K562 (cell line): ENCODE measurements around the gene DNAJB1. TPM values are rescaled to one million over a fixed set of nuclear protein-coding genes. Genes with fewer than 3 reads are reported as not detected.

Source experiments
- ATAC-seq: fragments of 200-7000 bp; cut with Tn5 transposase; 3 replicates; pipeline ENCODE4 v1.9.1; 2020; ENCODE audit warnings: moderate library complexity
- BruUV-seq: library from RNA; stranded (reverse); fragments of 400-500 nt; replicated peaks from 2 replicates; lab custom pipeline; 2021; lab: Mats Ljungman, UMichigan
- CTCF ChIA-PET: fragments of 300-600 bp; formaldehyde crosslinking; extraction: SDS; loops from one replicate; lab custom pipeline; 2021; ENCODE audit warnings: low intra/inter-chr PET ratio; lab: Yijun Ruan, JAX
- POLR2A ChIA-PET: fragments of 300-600, 350-650 bp; sonication (Branson Sonifier 250); formaldehyde crosslinking; extraction: SDS; loops from one replicate; lab custom pipeline; 2021; ENCODE audit warnings: antibody characterized with exemption, inconsistent platforms; lab: Yijun Ruan, JAX
- DNase-seq, 4 experiments: peaks; one replicate each; pipeline versions ENCODE4 v3.0.0 to v3.0.0-alpha.2; 2011 to 2018; ENCODE audit warnings: low spot score in 3 of 4, mixed read lengths in 3 of 4; ENCODE audit errors: extremely low read depth in 1 of 4
- FAIRE-seq: peaks from 2 replicates; lab custom pipeline; 2011; peaks lifted over from hg19 to GRCh38; lab: Jason Lieb, UNC
- H2AFZ ChIP-seq: 2 replicates; pipeline ENCODE4 v1.6.0; 2011; ENCODE audit warnings: low read depth, low read length, control low read depth, inconsistent platforms
- H3K27ac ChIP-seq: fragments of 200-600 bp; 3 replicates; pipeline ENCODE4 v1.8.0; 2011; ENCODE audit warnings: low read depth, mild to moderate bottlenecking, control low read depth, inconsistent platforms, low read length, moderate library complexity, mixed read lengths; ENCODE audit errors: extremely low read depth
- H3K27me3 ChIP-seq, 2 experiments: fragments of 300-600 bp in 1 of 2; 2 replicates in 1 of 2; 3 replicates in 1 of 2; pipeline versions ENCODE4 v1.6.0 to v1.8.0; 2011; ENCODE audit warnings: inconsistent platforms in 2 of 2, low read length in 2 of 2, mild to moderate bottlenecking in 1 of 2, mixed read lengths in 1 of 2, moderate library complexity in 1 of 2; ENCODE audit not compliant: control insufficient read depth in 2 of 2, insufficient read depth in 2 of 2
- H3K36me3 ChIP-seq: fragments of 300-600 bp; 3 replicates; pipeline ENCODE4 v1.8.0; 2011; ENCODE audit warnings: mild to moderate bottlenecking, low read length, inconsistent platforms; ENCODE audit not compliant: control insufficient read depth, insufficient read depth
- H3K4me1 ChIP-seq, 2 experiments: fragments of 200-600 bp in 1 of 2; replicated peaks in 1 of 2; 2 replicates in 1 of 2; 3 replicates in 1 of 2; pipeline versions ENCODE4 v1.5.1 to v1.8.0; 2011; ENCODE audit warnings: inconsistent platforms in 2 of 2, low read length in 2 of 2, mild to moderate bottlenecking in 1 of 2, mixed read lengths in 1 of 2, moderate library complexity in 1 of 2; ENCODE audit not compliant: control insufficient read depth in 2 of 2, insufficient read depth in 2 of 2
- H3K4me2 ChIP-seq: 2 replicates; pipeline ENCODE4 v1.6.1; 2011; ENCODE audit warnings: low read length, control low read depth, inconsistent platforms, mixed read lengths; ENCODE audit not compliant: insufficient read depth
- H3K4me3 ChIP-seq: fragments of 200-600 bp; sonication (generic), shearing (Covaris generic); 2 replicates; pipeline ENCODE4 v1.5.1; 2016; ENCODE audit warnings: control low read depth, inconsistent platforms
- H3K79me2 ChIP-seq: fragments of 200-600 bp; 3 replicates; pipeline ENCODE4 v1.8.0; 2011; ENCODE audit warnings: low read length, inconsistent platforms; ENCODE audit not compliant: control insufficient read depth, insufficient read depth
- H3K9ac ChIP-seq, 2 experiments: 2 replicates each; pipeline versions ENCODE4 v1.6.0 to v1.6.1; 2011; ENCODE audit warnings: low read depth in 2 of 2, low read length in 2 of 2, control low read depth in 1 of 2, inconsistent platforms in 1 of 2, mild to moderate bottlenecking in 1 of 2, mixed read lengths in 1 of 2; ENCODE audit not compliant: insufficient read depth in 1 of 2
- H3K9me1 ChIP-seq: one replicate; pipeline ENCODE4 v1.6.0; 2011; ENCODE audit warnings: inconsistent platforms, mild to moderate bottlenecking, low read length, moderate library complexity; ENCODE audit not compliant: control insufficient read depth, insufficient read depth
- H3K9me3 ChIP-seq: replicated peaks from 2 replicates; pipeline ENCODE4 v1.5.1; 2011; ENCODE audit warnings: low read depth, low read length, inconsistent platforms; ENCODE audit not compliant: control insufficient read depth, insufficient read depth
- H4K20me1 ChIP-seq: replicated peaks from 2 replicates; pipeline ENCODE4 v1.6.1; 2011; ENCODE audit warnings: low read length, inconsistent platforms, mixed read lengths; ENCODE audit not compliant: control insufficient read depth, insufficient read depth
- BRD4 ChIP-seq: fragments of 200-600 bp; sonication (generic); IDR thresholded peaks from 2 replicates; pipeline ENCODE4 v1.6.1; 2017; ENCODE audit warnings: inconsistent platforms
- C11orf30 ChIP-seq: fragments of 450-650 bp; IDR thresholded peaks from 2 replicates; pipeline ENCODE4 v1.6.1; 2016; ENCODE audit warnings: low read depth, mild to moderate bottlenecking
- HDAC1 ChIP-seq, 2 experiments: fragments of 450-650 bp; IDR thresholded peaks; 2 replicates each; pipeline ENCODE4 v1.6.1; 2016 to 2017; ENCODE audit warnings: inconsistent platforms in 1 of 2, mild to moderate bottlenecking in 1 of 2, moderate library complexity in 1 of 2
- ZNF316 ChIP-seq: fragments of 450-650 bp; IDR thresholded peaks from 2 replicates; pipeline ENCODE4 v1.6.1; 2016
- WGBS: fragments of 100-300 bp; shearing (Covaris generic); methylation state at CpG from one replicate; pipeline ENCODE4 v1.1.6; 2016; ENCODE audit warnings: low coverage, mixed read lengths; ENCODE audit not compliant: insufficient coverage; ENCODE audit errors: missing lambda C conversion rate; 5-methylcytosine and 5-hydroxymethylcytosine counted together
- in situ Hi-C: fragments of 300-500 bp; cut with MboI; formaldehyde crosslinking; loops from 4 replicates; pipeline ENCODE4 v1.15.0; 2018; ENCODE audit warnings: inconsistent platforms, mixed read lengths
- intact Hi-C: fragments of 100-400 bp; cut with micrococcal nuclease; formaldehyde crosslinking; loops from 2 replicates; pipeline ENCODE4 v1.14.2; 2022
- polyA plus RNA-seq, 8 experiments: library from polyadenylated mRNA; depleted of rRNA in 4 of 8; stranded (reverse) in 5 of 8; unstranded in 3 of 8; fragments of >200 nt; fragmentation: Nextera tagmentation in 2 of 8; fragmentation: Illumina TruSeq in 1 of 8; extraction: Ambion mirVana in 2 of 8; extraction: Trizol in 1 of 8; gene quantifications; 2 replicates each; pipeline versions ENCODE4 v1.2.1 to v1.2.3, GENCODE V29; 2011 to 2014; ENCODE audit warnings: inconsistent platforms in 1 of 8, missing spikeins in 1 of 8
- total RNA-seq, 7 experiments: library from RNA; depleted of rRNA in 6 of 7; stranded (reverse); fragments of >200 nt in 6 of 7; fragmentation: Illumina TruSeq in 2 of 7; extraction: Trizol in 2 of 7; gene quantifications; 2 replicates each; pipeline versions ENCODE4 v1.2.1 to v1.2.3, GENCODE V29; 2011 to 2021; ENCODE audit warnings: low replicate concordance in 1 of 7
- TF ChIP-seq, protein P1 (sequence below): sonication (generic); formaldehyde crosslinking; IDR thresholded peaks from 2 replicates; pipeline ENCODE4 v1.8.1; 2023; ENCODE audit warnings: mild to moderate bottlenecking, missing genetic modification reagents
- TF ChIP-seq, protein P2 (sequence below), 3 experiments: fragments of 200-800 bp in 1 of 3; fragments of 250-450 bp in 1 of 3; fragments of 450-650 bp in 1 of 3; sonication (Bioruptor Pico) in 1 of 3; sonication (Bioruptor generic) in 1 of 3; formaldehyde crosslinking in 1 of 3; IDR thresholded peaks; 2 replicates each; pipeline versions ENCODE4 v1.6.1 to v1.8.0; 2016 to 2022; ENCODE audit warnings: mild to moderate bottlenecking in 2 of 3, missing genetic modification characterization in 2 of 3, missing compliant biosample characterization in 1 of 3, moderate library complexity in 1 of 3

DNAJB1 gene
- total and polyA plus RNA-seq, 9 of the 15 experiments (the other 6 are each of a cell fraction or from before 2014, with no cell fraction given) = 13.2 to 113 (median 62.1) TPM

DNA sequence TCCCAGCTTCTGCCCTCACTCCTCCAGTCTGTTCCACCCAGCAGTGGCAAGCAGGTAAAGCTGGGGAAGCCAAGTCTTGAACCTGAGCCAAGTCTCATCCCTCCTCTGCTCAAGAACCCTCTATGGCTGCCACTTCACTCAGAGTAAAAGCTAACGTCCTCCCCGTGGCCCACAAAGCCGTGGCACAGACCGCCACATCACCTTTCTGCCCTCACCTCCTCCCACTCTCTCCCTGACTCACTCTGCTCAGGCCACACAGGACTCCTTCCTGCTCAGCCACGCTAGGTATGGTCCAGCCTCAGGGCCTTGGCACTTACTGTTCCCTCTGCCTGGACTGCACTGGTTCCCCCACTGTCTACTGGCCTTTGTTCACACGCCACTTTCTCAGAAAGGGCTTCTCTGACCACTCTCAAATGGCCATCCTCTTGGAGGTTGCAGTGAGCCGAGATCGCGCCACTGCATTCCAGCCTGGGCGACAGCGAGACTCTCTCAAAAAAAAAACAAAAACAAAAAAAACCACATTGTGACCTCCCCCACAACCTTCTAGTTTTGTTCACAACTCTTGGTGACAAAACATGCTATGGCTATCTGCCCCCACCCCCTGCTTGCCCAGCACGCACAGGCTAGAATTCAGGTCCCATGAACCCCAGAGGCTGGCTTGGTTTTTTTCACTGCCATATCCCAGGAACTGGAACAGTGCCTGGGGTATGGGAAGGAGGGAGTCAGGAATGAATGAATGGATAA is 37.9 kb upstream of the DNAJB1 start (continued):
- TF ChIP-seq, protein P1, sequence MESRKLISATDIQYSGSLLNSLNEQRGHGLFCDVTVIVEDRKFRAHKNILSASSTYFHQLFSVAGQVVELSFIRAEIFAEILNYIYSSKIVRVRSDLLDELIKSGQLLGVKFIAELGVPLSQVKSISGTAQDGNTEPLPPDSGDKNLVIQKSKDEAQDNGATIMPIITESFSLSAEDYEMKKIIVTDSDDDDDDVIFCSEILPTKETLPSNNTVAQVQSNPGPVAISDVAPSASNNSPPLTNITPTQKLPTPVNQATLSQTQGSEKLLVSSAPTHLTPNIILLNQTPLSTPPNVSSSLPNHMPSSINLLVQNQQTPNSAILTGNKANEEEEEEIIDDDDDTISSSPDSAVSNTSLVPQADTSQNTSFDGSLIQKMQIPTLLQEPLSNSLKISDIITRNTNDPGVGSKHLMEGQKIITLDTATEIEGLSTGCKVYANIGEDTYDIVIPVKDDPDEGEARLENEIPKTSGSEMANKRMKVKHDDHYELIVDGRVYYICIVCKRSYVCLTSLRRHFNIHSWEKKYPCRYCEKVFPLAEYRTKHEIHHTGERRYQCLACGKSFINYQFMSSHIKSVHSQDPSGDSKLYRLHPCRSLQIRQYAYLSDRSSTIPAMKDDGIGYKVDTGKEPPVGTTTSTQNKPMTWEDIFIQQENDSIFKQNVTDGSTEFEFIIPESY (CRISPR knock-in tag) = peak; percentile 84
- TF ChIP-seq HDAC1 (IDR thresholded peaks at IDR 0.05) = 0 out of 4 replicates have a peak, but pooled peaks of 1 of the 2 experiments have one; percentile 18

DNA sequence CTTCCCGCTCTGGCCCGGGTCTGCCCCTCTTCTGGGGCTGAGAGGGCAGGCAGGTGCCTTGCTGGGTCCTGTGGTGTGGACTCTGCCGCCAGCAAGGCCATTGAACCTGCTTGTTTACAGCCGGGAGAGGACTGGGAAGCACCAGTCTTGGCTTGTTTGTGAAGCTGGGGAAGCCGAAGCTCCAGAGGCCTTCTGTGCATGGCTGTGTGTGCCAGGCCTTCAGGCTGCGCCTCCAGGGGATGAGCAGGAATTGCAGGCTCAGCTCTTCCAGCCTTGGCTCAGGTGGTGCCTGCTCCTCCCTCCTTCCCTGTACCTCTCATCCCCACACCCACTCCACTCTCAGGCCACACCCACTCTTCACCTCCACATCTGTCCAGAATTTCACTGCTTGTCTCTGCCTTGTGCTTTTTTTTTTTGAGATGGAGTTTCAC is 36.2 kb upstream of the DNAJB1 start:
- Histone ChIP-seq H3K4me2 (no peak overlapping the region), H4K20me1 (peaks cover 18% of the 10 kb centered on the region), H3K9ac (peak overlapping the region in 1 of 2 experiments; percentile 75; a peak in 2 of 4 replicates), H3K27ac (peak overlapping the region; percentile 15; the same call in 1 of the 3 replicates), H3K9me1 (peaks cover 2% of the 10 kb centered on the region), H3K27me3 (no peaks in the 10 kb centered on the region), H2AFZ (no peak overlapping the region), H3K36me3 (peaks cover 14% of the 10 kb centered on the region; the same call in 2 of the 3 replicates), H3K4me1 (peaks cover 31 to 72% of the 10 kb centered on the region in 2 experiments), H3K79me2 (peaks cover 79% of the 10 kb centered on the region), H3K9me3 (no peaks in the 10 kb centered on the region), H3K4me3 (no peak overlapping the region)
- FAIRE-seq = peak; percentile 60
- in situ Hi-C loops (no loop called here), intact Hi-C loops (loop anchor here (5.0 to 10.0 kb wide), 2 partner anchors 37 to 120 kb away; partner anchors contain the start of genes DNAJB1 and PKN1)
- TF ChIP-seq, protein P2, sequence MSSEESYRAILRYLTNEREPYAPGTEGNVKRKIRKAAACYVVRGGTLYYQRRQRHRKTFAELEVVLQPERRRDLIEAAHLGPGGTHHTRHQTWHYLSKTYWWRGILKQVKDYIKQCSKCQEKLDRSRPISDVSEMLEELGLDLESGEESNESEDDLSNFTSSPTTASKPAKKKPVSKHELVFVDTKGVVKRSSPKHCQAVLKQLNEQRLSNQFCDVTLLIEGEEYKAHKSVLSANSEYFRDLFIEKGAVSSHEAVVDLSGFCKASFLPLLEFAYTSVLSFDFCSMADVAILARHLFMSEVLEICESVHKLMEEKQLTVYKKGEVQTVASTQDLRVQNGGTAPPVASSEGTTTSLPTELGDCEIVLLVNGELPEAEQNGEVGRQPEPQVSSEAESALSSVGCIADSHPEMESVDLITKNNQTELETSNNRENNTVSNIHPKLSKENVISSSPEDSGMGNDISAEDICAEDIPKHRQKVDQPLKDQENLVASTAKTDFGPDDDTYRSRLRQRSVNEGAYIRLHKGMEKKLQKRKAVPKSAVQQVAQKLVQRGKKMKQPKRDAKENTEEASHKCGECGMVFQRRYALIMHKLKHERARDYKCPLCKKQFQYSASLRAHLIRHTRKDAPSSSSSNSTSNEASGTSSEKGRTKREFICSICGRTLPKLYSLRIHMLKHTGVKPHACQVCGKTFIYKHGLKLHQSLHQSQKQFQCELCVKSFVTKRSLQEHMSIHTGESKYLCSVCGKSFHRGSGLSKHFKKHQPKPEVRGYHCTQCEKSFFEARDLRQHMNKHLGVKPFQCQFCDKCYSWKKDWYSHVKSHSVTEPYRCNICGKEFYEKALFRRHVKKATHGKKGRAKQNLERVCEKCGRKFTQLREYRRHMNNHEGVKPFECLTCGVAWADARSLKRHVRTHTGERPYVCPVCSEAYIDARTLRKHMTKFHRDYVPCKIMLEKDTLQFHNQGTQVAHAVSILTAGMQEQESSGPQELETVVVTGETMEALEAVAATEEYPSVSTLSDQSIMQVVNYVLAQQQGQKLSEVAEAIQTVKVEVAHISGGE (CRISPR knock-in tag; IDR thresholded peaks at IDR 0.05) = no peak
- TF ChIP-seq C11orf30 = 0 out of 2 replicates have a peak, but pooled peaks have one; percentile 4
- no peak for TF ChIP-seq BRD4
- TF ChIP-seq ZNF316 = peak; percentile 34; the same call in 1 of the 2 replicates
- peak; percentile 9; the same call in 1 of the 3 replicates for ATAC-seq
- peak in 1 of 4 experiments; percentile 33 for DNase-seq
- 50% methylated on average over 6 of the region's 6 CpGs for WGBS
- ChIA-PET CTCF (interaction anchor here (0.6 kb wide), 1 partner anchor 132 kb away, joined by 4 read pairs; no protein-coding TSS in a partner anchor), POLR2A (interaction anchor here (0.6 to 1.3 kb wide), 5 partner anchors 11 to 163 kb away, joined by 3 read pairs; no protein-coding TSS in a partner anchor)
- no TSS peak for BruUV-seq
